ENCODE data around the gene DEUP1.

DNA sequence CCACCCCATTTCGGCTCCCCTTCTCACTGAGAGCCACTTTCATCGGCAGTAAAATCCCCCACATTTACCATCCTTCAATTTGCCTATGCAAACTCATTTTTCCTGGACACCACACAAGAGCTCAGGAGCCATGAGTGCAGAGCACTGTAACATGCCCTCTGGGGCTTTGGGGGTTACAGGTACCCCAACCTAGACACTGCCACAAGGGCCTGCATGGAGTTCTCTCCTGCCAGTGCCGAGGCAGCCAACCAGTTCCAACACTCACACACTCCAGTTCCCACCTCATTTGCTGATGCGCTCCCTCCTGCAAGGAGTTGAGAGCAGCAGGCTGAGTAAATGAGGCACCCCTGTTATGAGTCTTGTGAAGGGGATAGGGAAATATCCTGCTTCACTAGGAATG, 136.5 kb downstream of the DEUP1 start:
- TF ChIP-seq, protein P1, sequence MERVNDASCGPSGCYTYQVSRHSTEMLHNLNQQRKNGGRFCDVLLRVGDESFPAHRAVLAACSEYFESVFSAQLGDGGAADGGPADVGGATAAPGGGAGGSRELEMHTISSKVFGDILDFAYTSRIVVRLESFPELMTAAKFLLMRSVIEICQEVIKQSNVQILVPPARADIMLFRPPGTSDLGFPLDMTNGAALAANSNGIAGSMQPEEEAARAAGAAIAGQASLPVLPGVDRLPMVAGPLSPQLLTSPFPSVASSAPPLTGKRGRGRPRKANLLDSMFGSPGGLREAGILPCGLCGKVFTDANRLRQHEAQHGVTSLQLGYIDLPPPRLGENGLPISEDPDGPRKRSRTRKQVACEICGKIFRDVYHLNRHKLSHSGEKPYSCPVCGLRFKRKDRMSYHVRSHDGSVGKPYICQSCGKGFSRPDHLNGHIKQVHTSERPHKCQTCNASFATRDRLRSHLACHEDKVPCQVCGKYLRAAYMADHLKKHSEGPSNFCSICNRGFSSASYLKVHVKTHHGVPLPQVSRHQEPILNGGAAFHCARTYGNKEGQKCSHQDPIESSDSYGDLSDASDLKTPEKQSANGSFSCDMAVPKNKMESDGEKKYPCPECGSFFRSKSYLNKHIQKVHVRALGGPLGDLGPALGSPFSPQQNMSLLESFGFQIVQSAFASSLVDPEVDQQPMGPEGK (CRISPR knock-in tag; IDR thresholded peaks at IDR 0.05; ENCODE audit: borderline replicate concordance), result no peak
- TF ChIP-seq PPARA (CRISPR knock-in tag; IDR thresholded peaks at IDR 0.05; ENCODE audit: borderline replicate concordance) (no peak), SNAI2 (CRISPR knock-in tag; IDR thresholded peaks at IDR 0.05) (no peak), OSR1 (CRISPR knock-in tag; IDR thresholded peaks at IDR 0.05) (no peak), ZFP3 (CRISPR knock-in tag; IDR thresholded peaks at IDR 0.05) (no peak), RARB (CRISPR knock-in tag; IDR thresholded peaks at IDR 0.05) (no peak), ISL1 (CRISPR knock-in tag; IDR thresholded peaks at IDR 0.05) (no peak)
